Erythroblast (primary cell): ENCODE results near the gene PIH1D1.

Experiments used
- GATA1 ChIP-seq: IDR thresholded peaks from 2 replicates; pipeline ENCODE4 v1.6.1; 2011; ENCODE audit warnings: low read depth, mild to moderate bottlenecking, control low read depth, low read length, moderate library complexity
- POLR2A ChIP-seq: IDR thresholded peaks from 2 replicates; pipeline ENCODE4 v1.6.1; 2011; ENCODE audit warnings: mild to moderate bottlenecking, low read length

DNA sequence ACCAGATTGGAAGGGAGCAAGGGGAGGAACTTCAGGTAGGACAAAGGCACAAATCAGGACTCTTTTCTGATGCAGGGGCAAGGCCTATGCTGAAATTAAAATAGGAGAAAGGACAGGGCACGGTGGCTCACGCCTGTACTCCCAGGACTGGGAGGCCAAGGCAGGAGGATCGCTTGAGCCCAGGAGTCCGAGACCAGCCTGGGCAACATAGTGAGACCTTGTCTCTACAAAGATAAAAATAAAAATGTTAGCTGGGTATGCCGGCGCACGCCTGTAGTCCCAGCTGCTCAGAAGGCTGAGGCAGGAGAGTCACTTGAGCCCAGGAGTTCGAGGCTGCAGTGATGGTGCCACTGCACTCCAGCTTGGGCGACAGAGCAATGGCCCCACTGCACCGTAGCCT, 15.9 kb downstream of the PIH1D1 start:
- TF ChIP-seq POLR2A = no peak
- no peak for TF ChIP-seq GATA1
